ENCODE results near the gene PTPMT1.

The PTPMT1 gene

DNA sequence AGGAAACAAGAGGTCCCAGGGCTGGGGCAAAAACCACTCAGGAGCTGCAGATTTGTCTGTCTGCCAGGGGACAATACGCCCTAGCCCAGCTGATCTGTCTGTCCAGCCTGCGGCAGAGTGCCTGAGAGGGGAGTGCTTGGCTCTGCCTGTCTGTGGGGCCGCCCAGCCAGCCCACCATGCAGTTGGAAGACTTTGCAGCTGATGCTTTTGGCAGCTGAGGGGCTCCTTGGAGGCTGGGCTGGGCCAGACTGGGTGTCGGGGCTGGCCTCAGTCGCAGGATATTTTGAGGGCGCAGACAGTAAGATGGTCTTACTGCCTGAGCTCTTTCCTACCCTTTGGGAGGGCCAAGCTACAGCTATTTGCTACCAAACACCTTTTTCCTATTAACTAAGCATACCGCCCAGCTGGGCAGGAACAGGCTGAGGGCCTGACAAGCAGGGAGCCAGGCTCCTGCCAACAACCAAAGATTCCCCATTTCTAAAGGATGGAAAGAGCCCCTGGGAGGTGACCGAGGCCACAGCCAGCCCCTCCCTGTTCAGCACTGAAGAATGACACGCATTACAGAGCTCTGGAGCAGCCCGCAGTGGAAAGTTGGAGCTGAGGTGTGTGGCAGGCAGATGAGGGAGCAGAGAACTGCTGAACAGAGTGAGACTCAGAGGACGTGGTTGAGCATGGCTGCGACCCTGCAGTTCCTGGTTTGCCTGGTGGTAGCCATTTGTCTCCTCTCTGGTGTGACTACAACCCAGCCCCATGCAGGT is 20.9 kb downstream of the PTPMT1 start, which contains the start of gene FAM180B:
TSS of gene FAM180B (plus strand) at position 581 of the 758 bp plus-strand sequence. CDS start at position 672, 91 bp downstream.
- DNase-seq, result no peak

DNA sequence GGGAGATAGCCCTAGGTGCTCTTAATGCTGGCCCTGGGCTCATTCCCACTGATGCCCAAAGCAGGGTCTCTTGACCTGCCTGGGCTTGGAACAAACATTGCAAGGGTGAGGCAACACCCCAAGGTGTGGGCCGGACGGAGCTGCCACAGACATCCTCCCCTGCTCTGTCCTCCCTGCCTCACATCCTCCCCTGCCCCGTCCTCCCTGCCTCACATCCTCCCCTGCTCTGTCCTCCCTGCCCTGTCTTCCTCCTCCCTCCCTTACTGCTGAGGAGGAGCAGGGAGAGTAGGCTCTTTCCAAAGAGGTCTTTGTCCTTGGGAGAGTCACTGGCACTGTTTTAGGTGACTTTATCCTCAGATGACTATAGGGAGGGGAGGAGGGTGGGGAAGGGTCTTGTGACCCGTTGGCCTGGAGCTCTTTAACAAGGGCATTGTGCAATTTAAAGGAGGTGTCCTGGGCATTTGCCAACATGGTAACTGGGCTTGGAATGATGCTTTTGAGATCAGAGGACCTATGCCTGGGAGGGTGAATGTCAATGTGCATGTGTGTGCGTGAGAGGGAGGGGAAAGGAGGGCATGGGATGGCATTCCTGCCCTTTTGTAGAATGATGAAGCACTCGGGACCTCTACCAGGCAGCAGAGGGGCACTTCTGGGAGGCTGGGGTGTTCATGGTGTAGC is 21.8 kb downstream of the PTPMT1 start:
- DNase-seq, result no peak

- no peak for DNase-seq
Measured at GRCh38 chr11:47587723-47588326, 22.4 kb downstream of the PTPMT1 start.

DNA sequence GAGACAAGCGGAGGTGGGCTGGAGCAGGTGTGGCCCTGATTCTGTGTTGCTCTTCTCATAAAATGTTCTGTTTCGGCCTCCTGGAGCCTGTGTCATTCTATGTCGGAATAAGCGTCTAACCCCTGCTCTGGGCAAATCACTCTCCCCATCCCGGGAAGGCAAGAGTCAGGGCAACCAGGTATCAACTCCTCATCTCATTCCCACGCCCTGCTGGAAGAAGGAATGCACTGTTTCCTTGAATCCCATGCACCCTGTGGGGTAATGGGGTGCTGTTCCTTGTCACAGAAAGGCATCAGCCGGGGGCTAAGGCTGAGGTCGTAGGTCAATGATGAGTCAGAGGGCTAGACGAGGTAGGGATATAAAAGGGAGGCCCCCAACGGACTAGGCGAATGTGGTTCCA is 23.7 kb downstream of the PTPMT1 start:
- DNase-seq, result no peak

- no peak for DNase-seq
Measured at GRCh38 chr11:47589584-47589976, 24.2 kb downstream of the PTPMT1 start.

- no peak for DNase-seq
Measured at GRCh38 chr11:47589977-47590861, 24.8 kb downstream of the PTPMT1 start.

DNA sequence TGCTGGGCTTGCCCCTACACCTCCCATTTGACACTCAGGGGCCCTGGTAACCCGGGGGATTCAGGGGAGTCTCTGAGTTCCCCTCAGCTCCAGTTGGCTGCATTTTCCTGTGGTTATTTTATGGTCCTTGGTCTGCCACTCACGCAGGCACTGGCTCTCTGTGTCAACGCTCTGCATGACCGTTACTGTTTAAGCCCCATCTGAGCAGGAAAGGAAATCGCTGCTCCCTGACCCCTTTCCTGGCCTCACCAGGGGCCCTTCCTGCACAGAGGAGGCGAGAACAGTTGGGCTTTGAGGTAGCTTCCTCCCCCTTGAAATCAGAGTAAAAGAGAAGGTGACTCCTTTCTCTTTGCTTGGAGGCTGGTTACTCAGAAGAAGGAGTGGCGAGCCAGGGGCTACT is 26.4 kb downstream of the PTPMT1 start:
- no peak for DNase-seq

- no peak for DNase-seq
Measured at GRCh38 chr11:47592251-47592650, 26.9 kb downstream of the PTPMT1 start.

DNA sequence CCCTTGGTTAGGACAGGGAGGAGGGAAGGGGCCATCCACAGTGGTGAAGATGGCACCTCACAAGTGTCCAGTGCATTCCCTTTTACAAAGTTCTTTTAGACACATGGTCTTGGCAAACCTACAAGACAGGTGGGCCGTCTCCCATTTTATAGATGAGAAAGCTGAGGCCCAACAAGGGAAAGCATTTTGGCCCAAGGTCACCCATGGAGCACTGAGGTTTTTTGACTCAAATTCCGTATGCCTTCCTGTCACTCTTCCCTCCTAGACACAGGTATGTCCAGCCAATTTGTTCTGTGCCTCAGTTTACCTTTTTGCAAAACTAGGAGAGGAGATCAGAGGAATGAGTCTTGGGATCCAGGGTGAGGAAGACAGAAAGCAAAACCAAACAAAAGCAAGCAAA is 27.6 kb downstream of the PTPMT1 start:
- DNase-seq, result no peak

GRCh38 chr11:47593492-47593933 is 28.1 kb downstream of the PTPMT1 start:
- DNase-seq, result no peak

DNA sequence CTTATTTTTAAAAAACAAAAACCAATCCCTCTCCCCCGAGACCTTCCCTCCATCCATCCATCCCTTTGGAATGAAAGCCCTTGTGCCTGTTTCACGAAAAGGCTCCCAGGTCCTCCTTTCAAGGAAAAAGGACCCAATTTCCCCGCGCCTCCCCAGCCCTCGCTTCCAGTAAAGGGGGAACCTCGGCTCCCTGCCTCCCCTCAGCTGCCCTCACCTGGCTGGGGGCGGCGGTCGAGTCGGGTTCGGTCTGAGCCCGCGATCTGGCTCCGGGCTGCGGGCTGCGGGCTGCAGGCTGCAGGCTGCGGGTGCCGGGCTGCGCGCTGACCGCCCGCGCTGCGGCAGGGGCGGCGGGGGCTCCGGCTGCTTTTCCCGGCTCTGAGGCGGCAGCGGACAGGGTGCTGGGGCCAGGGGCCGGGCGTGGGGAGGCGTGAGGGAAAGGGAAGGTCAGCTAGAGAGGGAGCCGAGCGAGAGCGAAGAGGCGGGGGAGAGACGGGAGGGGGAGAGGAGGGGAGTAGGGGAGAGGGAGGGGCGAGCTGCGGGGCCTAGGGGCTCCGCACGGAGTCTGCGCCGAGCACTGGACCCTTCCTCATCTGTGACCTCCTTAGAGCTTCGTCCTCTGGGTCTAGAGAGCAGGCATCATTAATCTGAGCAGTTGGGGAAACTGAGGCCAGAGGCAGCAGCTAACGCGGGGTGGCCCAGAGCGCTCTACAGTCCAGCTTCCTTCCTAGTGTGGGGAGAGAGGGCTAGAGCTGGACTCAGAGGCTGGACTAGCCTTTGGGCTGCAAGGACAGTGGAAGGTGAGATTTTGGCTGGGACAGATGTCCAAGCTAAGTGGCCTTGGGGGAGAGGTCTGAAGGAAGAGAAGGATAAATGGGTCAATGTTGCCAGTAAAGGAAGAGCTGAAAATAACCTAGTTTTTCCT is 28.8 kb downstream of the PTPMT1 start, which contains the start of gene C1QTNF4:
TSS of gene C1QTNF4 (minus strand) at position 478 of the 922 bp plus-strand sequence. CDS start 3,601 bp downstream, outside the sequence.
- DNase-seq, result no peak

GRCh38 chr11:47595029-47595428 is 29.6 kb downstream of the PTPMT1 start:
- no peak for DNase-seq

DNA sequence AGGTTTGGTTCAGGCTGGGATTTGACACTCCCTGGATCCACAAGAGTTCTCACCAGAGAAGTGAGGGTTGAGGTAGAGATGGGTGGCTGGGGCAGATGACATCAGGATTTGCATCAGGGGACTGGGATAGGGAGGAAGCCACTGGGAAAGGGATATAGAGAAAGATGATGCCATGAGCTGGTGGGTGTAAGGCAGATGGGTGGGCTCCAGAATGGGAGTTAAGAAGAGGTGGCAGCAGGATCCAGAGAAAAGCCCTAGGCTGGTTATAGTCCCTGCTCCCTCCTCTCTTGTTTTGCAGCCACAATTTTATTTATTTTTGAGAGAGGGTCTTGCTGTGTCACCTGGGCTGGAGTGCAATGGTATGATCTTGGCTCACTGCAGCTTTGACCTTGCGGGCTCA is 30.6 kb downstream of the PTPMT1 start:
- DNase-seq, result no peak

DNA sequence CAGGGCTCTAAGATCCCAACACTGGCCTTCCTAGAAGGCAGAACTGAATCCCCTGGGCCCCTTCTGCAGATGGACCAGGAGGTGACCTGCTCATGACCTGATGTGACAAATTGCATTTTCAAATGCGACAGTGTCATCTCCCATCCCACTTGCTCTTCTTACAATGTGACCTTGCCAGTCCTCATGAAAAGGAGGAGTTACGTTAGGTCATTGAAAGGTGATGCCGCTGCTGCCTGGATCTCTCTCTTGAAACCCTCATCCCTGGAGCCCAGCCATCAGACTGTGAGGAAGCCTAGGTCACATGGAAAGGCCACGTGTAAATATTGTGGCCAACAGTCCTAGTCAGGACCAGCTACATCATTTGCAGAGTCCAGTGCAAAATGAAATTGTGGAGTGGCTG is 34.5 kb downstream of the PTPMT1 start:
- no peak for DNase-seq

DNA sequence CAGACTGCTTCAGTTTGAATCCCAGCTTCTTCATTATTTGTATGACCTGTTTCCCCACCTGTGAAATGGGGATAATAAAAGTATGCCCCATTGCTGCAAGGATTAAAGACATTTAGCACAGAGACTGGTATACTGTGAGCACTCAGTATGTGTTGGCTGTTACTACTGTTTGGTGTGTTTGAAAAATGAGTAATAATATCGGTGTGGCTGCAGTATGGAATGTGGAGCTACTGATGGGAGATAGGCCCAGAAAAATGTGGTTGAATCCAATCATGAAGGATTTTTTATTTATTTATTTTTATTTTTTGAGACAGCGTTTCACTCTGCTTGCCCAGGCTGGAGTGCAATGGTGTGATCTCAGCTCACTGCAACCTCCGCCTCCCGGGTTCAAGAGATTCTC is 37.9 kb downstream of the PTPMT1 start:
- DNase-seq, result no peak

DNA sequence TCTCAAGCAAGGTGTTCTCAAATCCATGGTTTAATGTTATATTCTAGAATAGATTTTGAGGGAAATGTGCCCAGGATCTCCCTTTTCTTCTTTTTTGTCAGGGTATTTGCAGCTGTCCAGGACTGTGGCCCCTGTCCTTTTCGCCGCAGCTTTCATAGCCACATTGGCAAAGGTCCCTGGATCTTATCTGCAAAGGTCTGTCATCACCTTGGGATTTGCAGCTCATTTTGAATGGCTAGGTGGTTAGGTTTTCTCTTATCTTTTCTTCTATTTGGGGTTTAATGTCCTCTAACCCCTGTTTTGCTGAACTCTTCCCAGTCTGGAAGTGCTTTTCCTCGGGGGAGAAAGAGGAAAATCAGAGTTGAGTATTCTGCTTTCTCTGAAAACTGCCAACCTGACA is 40.5 kb downstream of the PTPMT1 start:
- no peak for DNase-seq

DNA sequence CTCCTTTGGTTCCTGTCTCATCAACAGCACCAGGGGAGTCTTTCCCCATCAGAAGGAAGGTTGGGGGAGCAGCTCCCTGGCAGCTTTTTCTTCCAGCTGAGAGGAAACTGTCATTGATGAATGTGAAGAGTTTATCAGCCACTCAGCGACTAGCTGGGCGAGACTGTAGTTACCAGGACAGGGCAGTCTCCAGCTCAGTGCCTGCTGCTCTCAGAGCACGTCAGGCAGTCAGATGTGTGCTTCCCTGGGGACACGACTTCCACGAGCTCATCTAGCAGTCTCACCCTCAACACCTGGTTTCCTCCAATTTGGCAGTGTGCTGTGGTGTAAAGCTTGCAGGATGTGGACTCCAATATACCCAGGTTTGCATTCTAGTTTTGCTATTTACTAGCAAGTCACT is 41.3 kb downstream of the PTPMT1 start:
- DNase-seq, result no peak

GRCh38 chr11:47607380-47607779 is 42.0 kb downstream of the PTPMT1 start:
- DNase-seq, result peak; percentile 42

DNA sequence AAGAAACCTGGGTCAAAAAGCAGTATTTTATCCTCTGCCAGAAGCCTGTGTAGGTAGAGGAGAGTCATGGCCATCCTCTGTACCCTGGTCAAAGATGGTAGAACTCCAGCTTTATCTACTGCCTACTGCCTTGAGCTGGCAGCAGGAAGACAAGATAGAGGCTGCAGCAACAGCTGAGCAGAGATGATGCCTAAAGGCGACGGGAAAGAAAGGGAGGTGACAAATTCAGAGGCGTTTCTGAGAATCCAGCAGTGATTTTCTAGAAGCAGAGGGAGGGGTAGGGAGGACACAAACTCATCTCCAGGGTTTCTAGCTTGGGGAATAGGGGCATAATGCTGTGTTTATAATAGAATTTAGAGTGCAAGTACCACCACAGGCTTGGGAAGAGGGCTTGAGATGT is 44.3 kb downstream of the PTPMT1 start:
- DNase-seq, result no peak

- DNase-seq, result no peak
Measured at GRCh38 chr11:47611348-47611794, 46.0 kb downstream of the PTPMT1 start.

DNA sequence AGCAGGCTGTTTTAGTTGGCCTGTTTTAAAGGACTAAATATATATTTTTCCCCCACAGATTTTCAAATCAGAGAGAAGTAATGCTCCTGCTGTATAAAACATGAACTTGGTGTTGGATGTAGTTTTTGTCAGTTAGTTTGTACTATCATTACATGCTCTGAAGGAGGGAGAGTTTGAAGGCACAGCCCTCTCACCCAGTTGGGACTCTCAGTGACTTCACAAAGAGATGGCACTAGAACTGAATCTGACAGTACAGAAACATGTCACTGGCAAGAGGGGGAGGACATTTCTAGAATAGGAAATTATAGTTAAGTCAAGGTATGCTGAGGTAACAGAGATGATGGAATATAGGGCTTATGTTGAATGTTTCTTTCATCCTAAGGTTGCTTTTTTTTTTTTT is 49.9 kb downstream of the PTPMT1 start:
- no peak for DNase-seq

All from NCI-H524 treated with DMSO at 0.1 percent for 48 hours (cell line).